Measurements from ENCODE around the gene ACTN1. TPM values are rescaled to one million over a fixed set of nuclear protein-coding genes. Genes with fewer than 3 reads are reported as not detected.

ACTN1 gene
- total RNA-seq, 1 donor from 2014 or later, result 70.7 TPM

- Mint-ChIP-seq H3K4me3 (peak overlapping the region; percentile 2), H3K36me3 (peaks cover 6% of the 10 kb centered on the region), H3K27me3 (ENCODE audit: insufficient read depth, low read depth) (peaks cover 4% of the 10 kb centered on the region), H3K27ac (peak overlapping the region; percentile 86), H3K4me1 (peaks cover 44% of the 10 kb centered on the region), H3K9me3 (no peaks in the 10 kb centered on the region)
- Histone ChIP-seq H3K36me3 (no peaks in the 10 kb centered on the region), H3K4me3 (no peak overlapping the region), H2AFZ (replicated peaks) (no peak overlapping the region), H3K4me1 (peaks cover 18% of the 10 kb centered on the region), H3K9me3 (ENCODE audit: low read depth) (no peaks in the 10 kb centered on the region), H3K4me2 (no peak overlapping the region), H3K79me2 (ENCODE audit: low read depth) (peaks cover 99% of the 10 kb centered on the region), H3K9ac (no peak overlapping the region), H4K20me1 (ENCODE audit: low read depth) (peaks cover 64% of the 10 kb centered on the region), H3K27ac (no peak overlapping the region), H3K27me3 (no peaks in the 10 kb centered on the region), H3F3A (ENCODE audit: low read depth) (peaks cover 3% of the 10 kb centered on the region)
- DNase-seq (ENCODE audit: low spot score), result peak; percentile 68
- TF ChIP-seq, protein P1, sequence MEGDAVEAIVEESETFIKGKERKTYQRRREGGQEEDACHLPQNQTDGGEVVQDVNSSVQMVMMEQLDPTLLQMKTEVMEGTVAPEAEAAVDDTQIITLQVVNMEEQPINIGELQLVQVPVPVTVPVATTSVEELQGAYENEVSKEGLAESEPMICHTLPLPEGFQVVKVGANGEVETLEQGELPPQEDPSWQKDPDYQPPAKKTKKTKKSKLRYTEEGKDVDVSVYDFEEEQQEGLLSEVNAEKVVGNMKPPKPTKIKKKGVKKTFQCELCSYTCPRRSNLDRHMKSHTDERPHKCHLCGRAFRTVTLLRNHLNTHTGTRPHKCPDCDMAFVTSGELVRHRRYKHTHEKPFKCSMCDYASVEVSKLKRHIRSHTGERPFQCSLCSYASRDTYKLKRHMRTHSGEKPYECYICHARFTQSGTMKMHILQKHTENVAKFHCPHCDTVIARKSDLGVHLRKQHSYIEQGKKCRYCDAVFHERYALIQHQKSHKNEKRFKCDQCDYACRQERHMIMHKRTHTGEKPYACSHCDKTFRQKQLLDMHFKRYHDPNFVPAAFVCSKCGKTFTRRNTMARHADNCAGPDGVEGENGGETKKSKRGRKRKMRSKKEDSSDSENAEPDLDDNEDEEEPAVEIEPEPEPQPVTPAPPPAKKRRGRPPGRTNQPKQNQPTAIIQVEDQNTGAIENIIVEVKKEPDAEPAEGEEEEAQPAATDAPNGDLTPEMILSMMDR (IDR thresholded peaks at IDR 0.05), result no peak
- TF ChIP-seq EZH2 (IDR thresholded peaks at IDR 0.05), result no peak
- no peak for TF ChIP-seq EZH2phosphoT487 (IDR thresholded peaks at IDR 0.05)
Measured at GRCh38 chr14:68961781-68962584, 17.1 kb downstream of the ACTN1 start.

DNA sequence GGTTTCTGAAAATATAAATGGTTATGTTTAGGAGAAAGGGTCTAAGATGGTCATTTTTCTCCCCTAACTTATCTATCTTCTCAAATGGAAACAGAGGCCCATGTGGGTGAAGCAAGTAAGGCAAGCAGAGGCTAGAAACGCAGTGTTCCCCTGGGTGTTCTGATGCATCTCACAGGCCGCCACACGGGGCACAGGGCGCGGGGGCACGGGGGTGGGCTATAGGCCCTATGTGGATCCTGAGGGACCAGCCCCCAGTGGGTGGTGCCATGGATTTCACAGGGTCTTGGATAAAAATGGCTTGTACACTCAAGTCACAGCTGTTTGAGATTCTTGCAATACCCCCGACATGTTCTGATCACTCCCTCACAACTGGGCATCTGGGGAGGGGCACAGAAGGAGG, 17.7 kb downstream of the ACTN1 start:
- Mint-ChIP-seq H3K4me3 (no peak overlapping the region), H3K9me3 (no peaks in the 10 kb centered on the region), H3K4me1 (peaks cover 48% of the 10 kb centered on the region)

DNA sequence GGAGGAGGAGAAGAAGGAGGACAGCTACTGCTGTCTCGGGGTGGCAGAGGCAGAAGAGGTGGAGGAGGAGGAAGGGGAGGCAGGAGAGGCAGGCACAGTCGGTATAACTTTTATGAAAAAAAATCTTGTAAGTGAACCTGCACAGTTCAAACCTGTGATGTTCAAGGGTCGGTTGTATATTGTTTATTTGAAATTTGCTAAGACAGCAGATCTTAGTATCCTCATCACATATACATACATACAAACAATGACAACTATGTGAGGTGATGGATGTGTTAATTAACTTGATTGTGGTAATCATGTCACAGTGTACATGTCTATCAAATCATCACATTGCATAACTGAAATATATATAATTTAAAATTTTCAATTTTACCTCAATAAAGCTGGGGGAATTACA, 19.0 kb downstream of the ACTN1 start:
- H3K27me3 ChIP-seq, result no peaks in the 10 kb centered on the region
- Mint-ChIP-seq H3K4me1 (peaks cover 52% of the 10 kb centered on the region), H3K36me3 (peaks cover 12% of the 10 kb centered on the region), H3K4me3 (no peak overlapping the region), H3K27ac (no peak overlapping the region), H3K27me3 (ENCODE audit: insufficient read depth, low read depth) (no peaks in the 10 kb centered on the region), H3K9me3 (no peaks in the 10 kb centered on the region)
- peaks cover 8% of the 10 kb centered on the region for H3F3A ChIP-seq (ENCODE audit: low read depth)
- no peak overlapping the region for H3K4me2 ChIP-seq
- H3K9ac ChIP-seq, result no peak overlapping the region
- H3K79me2 ChIP-seq (ENCODE audit: low read depth), result peaks cover 99% of the 10 kb centered on the region
- H3K9me3 ChIP-seq (ENCODE audit: low read depth), result no peaks in the 10 kb centered on the region
- no peak for DNase-seq (ENCODE audit: low spot score)
- no peak overlapping the region for H3K4me3 ChIP-seq
- peaks cover 61% of the 10 kb centered on the region for H4K20me1 ChIP-seq (ENCODE audit: low read depth)
- no peaks in the 10 kb centered on the region for H3K36me3 ChIP-seq
- H3K27ac ChIP-seq, result no peak overlapping the region
- H2AFZ ChIP-seq (replicated peaks), result no peak overlapping the region
- H3K4me1 ChIP-seq, result peaks cover 27% of the 10 kb centered on the region
- TF ChIP-seq EZH2 (IDR thresholded peaks at IDR 0.05) (no peak), EZH2phosphoT487 (IDR thresholded peaks at IDR 0.05) (no peak)
- TF ChIP-seq, protein P1 (IDR thresholded peaks at IDR 0.05), result no peak

More for the DNA sequence above, 17.7 kb downstream of the ACTN1 start:
- Histone ChIP-seq H3K36me3 (no peaks in the 10 kb centered on the region), H3K4me2 (no peak overlapping the region), H3K4me1 (peaks cover 18% of the 10 kb centered on the region), H3K9me3 (ENCODE audit: low read depth) (no peaks in the 10 kb centered on the region), H3K27me3 (no peaks in the 10 kb centered on the region), H2AFZ (replicated peaks) (no peak overlapping the region), H3F3A (ENCODE audit: low read depth) (peaks cover 3% of the 10 kb centered on the region), H3K79me2 (ENCODE audit: low read depth) (peaks cover 99% of the 10 kb centered on the region), H3K27ac (no peak overlapping the region), H3K4me3 (no peak overlapping the region), H4K20me1 (ENCODE audit: low read depth) (peaks cover 63% of the 10 kb centered on the region), H3K9ac (no peak overlapping the region)
- Mint-ChIP-seq H3K27me3 (ENCODE audit: insufficient read depth, low read depth) (peaks cover 4% of the 10 kb centered on the region), H3K36me3 (peaks cover 11% of the 10 kb centered on the region), H3K27ac (peak overlapping the region; percentile 86)
- no peak for DNase-seq (ENCODE audit: low spot score)
- TF ChIP-seq EZH2phosphoT487 (IDR thresholded peaks at IDR 0.05), result no peak
- no peak for TF ChIP-seq EZH2 (IDR thresholded peaks at IDR 0.05)
- TF ChIP-seq, protein P1 (IDR thresholded peaks at IDR 0.05), result no peak
